ENCODE results near the gene TTC13. TPM values are rescaled to one million over a fixed set of nuclear protein-coding genes. Genes with fewer than 3 reads are reported as not detected.

The TTC13 gene
- total RNA-seq, 2 experiments from 2014 or later: 24.9 to 25.0 TPM

DNA sequence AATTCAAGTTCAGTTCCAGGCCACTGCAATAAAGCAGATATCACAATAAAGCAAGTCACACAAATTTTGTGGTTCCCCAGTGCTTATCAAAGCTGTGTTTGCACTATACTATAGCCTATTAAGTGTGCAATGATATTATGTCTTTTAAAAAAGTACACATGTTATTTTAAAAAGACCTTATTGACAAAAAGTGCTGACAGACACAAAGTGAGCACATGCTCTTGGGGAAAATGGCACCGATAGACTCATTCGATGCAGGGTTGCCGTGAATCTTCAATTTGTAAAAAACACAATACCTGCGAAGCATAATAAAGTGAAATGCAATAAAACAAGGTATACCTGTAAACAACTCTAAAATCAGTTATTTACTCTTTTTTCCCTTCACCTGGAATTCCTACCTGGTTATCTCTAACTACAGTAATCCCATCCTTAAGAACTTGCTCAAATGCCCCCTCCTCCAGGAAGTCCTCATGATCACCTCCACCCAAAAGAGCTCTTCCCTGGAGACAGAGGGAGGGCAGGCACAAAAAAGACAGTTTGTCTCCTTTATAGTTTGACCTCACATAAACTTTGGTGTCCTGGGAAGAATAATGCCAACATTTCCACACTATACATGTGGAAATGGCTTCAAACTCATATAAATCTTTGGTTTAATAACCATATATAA lies 100.6 kb downstream of the TTC13 start:
- intact Hi-C loops (cut with DNase I, micrococcal nuclease): no loop called here
- Histone ChIP-seq H3K9me3 (ENCODE audit: control insufficient read depth in 1 of 2, insufficient read depth in 1 of 2, low read length in 2 of 2) (no peaks in the 10 kb centered on the region), H3K36me3 (ENCODE audit: insufficient read depth, low read length) (no peaks in the 10 kb centered on the region), H3K4me3 (ENCODE audit: low read length) (no peak overlapping the region), H3K4me1 (ENCODE audit: insufficient read depth, low read length) (no peaks in the 10 kb centered on the region), H3K27ac (ENCODE audit: low read depth in 1 of 2, low read length in 2 of 2) (no peak overlapping the region), H3K27me3 (ENCODE audit: control insufficient read depth in 1 of 2, insufficient read depth in 2 of 2, low read length in 2 of 2) (peaks cover 8 to 32% of the 10 kb centered on the region in 2 experiments)
- no peak overlapping the region for H3K27ac Mint-ChIP-seq
- POLR2A ChIA-PET: no interaction called here
- ATAC-seq (ENCODE audit: poor library complexity) (no peak), DNase-seq (no peak)
- no peaks in the 10 kb centered on the region for H3K9me3 Mint-ChIP-seq
- no peaks in the 10 kb centered on the region for H3K36me3 Mint-ChIP-seq (ENCODE audit: low read depth)
- TF ChIP-seq, protein P1, sequence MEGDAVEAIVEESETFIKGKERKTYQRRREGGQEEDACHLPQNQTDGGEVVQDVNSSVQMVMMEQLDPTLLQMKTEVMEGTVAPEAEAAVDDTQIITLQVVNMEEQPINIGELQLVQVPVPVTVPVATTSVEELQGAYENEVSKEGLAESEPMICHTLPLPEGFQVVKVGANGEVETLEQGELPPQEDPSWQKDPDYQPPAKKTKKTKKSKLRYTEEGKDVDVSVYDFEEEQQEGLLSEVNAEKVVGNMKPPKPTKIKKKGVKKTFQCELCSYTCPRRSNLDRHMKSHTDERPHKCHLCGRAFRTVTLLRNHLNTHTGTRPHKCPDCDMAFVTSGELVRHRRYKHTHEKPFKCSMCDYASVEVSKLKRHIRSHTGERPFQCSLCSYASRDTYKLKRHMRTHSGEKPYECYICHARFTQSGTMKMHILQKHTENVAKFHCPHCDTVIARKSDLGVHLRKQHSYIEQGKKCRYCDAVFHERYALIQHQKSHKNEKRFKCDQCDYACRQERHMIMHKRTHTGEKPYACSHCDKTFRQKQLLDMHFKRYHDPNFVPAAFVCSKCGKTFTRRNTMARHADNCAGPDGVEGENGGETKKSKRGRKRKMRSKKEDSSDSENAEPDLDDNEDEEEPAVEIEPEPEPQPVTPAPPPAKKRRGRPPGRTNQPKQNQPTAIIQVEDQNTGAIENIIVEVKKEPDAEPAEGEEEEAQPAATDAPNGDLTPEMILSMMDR (IDR thresholded peaks at IDR 0.05): no peak
- H3K4me1 Mint-ChIP-seq (ENCODE audit: low read depth): no peaks in the 10 kb centered on the region
- peaks cover 73% of the 10 kb centered on the region for H3K27me3 Mint-ChIP-seq
- H3K4me3 Mint-ChIP-seq: no peak overlapping the region
- CTCF ChIA-PET: no interaction called here

DNA sequence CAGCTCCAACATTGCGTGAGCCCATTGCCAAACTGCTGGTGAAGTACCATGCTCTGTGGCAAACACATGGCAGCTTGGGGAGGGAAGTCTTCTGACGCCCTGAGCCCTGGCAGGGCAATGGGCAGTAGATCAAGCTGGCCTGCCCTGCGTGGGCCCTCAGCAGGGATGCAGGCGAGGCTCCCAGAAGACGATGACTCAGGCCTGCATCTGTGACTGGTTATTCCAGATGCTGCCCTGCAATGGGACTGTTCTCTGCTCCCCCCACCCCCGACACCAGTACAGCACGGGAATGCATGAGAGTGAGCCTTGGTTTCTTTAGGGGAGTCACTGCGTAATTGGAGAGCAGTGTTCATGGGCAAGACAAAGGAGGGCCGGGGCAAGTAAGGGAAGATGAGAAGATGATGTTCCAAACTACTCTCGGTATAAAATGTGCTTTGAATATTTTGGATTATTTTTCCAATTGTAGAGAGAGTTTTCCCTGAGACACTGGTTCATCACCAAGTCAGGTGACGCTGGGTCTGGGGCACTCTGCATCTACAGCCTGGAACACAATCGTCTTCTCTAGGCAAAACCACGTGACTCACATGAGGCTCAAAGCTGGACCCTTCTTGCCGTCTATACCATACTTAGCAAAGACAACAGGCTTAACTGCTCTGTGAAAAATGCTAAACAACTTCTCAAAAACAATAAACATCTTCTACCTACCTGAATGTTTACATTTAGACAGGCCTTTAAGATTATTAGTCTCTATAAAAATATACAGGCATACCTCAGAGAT lies 101.3 kb downstream of the TTC13 start:
- POLR2A ChIA-PET: no interaction called here
- Mint-ChIP-seq H3K4me1 (ENCODE audit: low read depth) (no peaks in the 10 kb centered on the region), H3K27ac (no peak overlapping the region)

DNA sequence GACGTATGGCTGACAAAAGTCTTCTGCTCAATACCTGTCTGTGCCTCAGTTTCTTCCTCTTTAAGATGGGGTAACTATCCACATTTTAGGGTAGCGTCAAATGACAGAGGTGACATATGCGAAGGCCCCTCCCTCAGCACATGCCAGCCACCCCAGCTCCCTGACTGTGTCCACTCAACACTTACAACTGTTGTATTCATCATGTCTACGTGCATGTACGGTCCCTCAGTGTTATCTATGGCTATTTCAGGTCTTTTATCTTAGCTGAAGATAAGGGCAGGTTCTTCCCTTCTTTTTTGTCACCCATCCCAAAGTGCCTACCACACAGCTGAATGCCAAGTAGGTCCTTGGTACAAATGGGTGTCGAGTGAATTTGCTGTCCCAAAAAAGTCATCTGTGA lies 102.0 kb downstream of the TTC13 start:
- Histone ChIP-seq H3K4me3 (ENCODE audit: low read length) (no peak overlapping the region), H3K36me3 (ENCODE audit: insufficient read depth, low read length) (no peaks in the 10 kb centered on the region), H3K4me1 (ENCODE audit: insufficient read depth, low read length) (no peaks in the 10 kb centered on the region), H3K27me3 (ENCODE audit: control insufficient read depth in 1 of 2, insufficient read depth in 2 of 2, low read length in 2 of 2) (peaks cover 7 to 32% of the 10 kb centered on the region in 2 experiments), H3K9me3 (ENCODE audit: control insufficient read depth in 1 of 2, insufficient read depth in 1 of 2, low read length in 2 of 2) (no peaks in the 10 kb centered on the region), H3K27ac (ENCODE audit: low read depth in 1 of 2, low read length in 2 of 2) (no peak overlapping the region)
- Mint-ChIP-seq H3K27ac (no peak overlapping the region), H3K4me3 (no peak overlapping the region), H3K9me3 (no peaks in the 10 kb centered on the region), H3K4me1 (ENCODE audit: low read depth) (no peaks in the 10 kb centered on the region), H3K36me3 (ENCODE audit: low read depth) (no peaks in the 10 kb centered on the region), H3K27me3 (peaks cover 69% of the 10 kb centered on the region)
- no peak for DNase-seq
- no peak for ATAC-seq (ENCODE audit: poor library complexity)
- CTCF ChIA-PET: no interaction called here
- TF ChIP-seq, protein P1 (IDR thresholded peaks at IDR 0.05): no peak
- POLR2A ChIA-PET: no interaction called here
- intact Hi-C loops (cut with DNase I, micrococcal nuclease): no loop called here

More for the DNA sequence above, 101.3 kb downstream of the TTC13 start:
- Histone ChIP-seq H3K4me3 (ENCODE audit: low read length) (no peak overlapping the region), H3K27ac (ENCODE audit: low read depth in 1 of 2, low read length in 2 of 2) (no peak overlapping the region), H3K9me3 (ENCODE audit: control insufficient read depth in 1 of 2, insufficient read depth in 1 of 2, low read length in 2 of 2) (no peaks in the 10 kb centered on the region), H3K4me1 (ENCODE audit: insufficient read depth, low read length) (no peaks in the 10 kb centered on the region), H3K27me3 (ENCODE audit: control insufficient read depth in 1 of 2, insufficient read depth in 2 of 2, low read length in 2 of 2) (peaks cover 6 to 32% of the 10 kb centered on the region in 2 experiments), H3K36me3 (ENCODE audit: insufficient read depth, low read length) (no peaks in the 10 kb centered on the region)
- DNase-seq (no peak), ATAC-seq (ENCODE audit: poor library complexity) (no peak)
- Mint-ChIP-seq H3K36me3 (ENCODE audit: low read depth) (no peaks in the 10 kb centered on the region), H3K9me3 (no peaks in the 10 kb centered on the region), H3K4me3 (no peak overlapping the region), H3K27me3 (peaks cover 68% of the 10 kb centered on the region)
- CTCF ChIA-PET: no interaction called here
- intact Hi-C loops (cut with DNase I, micrococcal nuclease): no loop called here
- TF ChIP-seq, protein P1 (IDR thresholded peaks at IDR 0.05): no peak
